ENCODE results near the gene CD300H. TPM values are rescaled to one million over a fixed set of nuclear protein-coding genes. Genes with fewer than 3 reads are reported as not detected.
"Not testable (repeated sequence)": the region's sequence is repeated elsewhere in the genome, so short reads cannot be mapped to it uniquely, and the experiment has no call there.

CD300H gene
- total RNA-seq, 1 experiment from 2014 or later: not detected

- no peak for DNase-seq (ENCODE audit: extremely low read depth, low read depth)
These were observed 38.7 kb downstream of the CD300H start for GRCh38 chr17:74528491-74529199.

GRCh38 chr17:74527756-74528155 is 39.6 kb downstream of the CD300H start:
- no peak for DNase-seq (ENCODE audit: extremely low read depth, low read depth)

- DNase-seq (ENCODE audit: extremely low read depth, low read depth): no peak
These were observed 40.2 kb downstream of the CD300H start for GRCh38 chr17:74527081-74527480.

GRCh38 chr17:74526681-74527080 is 40.6 kb downstream of the CD300H start:
- no peak for DNase-seq (ENCODE audit: extremely low read depth, low read depth)

- no peak for DNase-seq (ENCODE audit: extremely low read depth, low read depth)
These were observed 41.5 kb downstream of the CD300H start for GRCh38 chr17:74525781-74526288.

GRCh38 chr17:74525465-74525725 is 41.9 kb downstream of the CD300H start:
- no peak for DNase-seq (ENCODE audit: extremely low read depth, low read depth)

- DNase-seq (ENCODE audit: extremely low read depth, low read depth): no peak
These were observed 42.5 kb downstream of the CD300H start for GRCh38 chr17:74524653-74525464.

- no peak for DNase-seq (ENCODE audit: extremely low read depth, low read depth)
These were observed 44.0 kb downstream of the CD300H start for GRCh38 chr17:74523308-74523707.

- DNase-seq (ENCODE audit: extremely low read depth, low read depth): no peak
These were observed 44.8 kb downstream of the CD300H start for GRCh38 chr17:74522381-74523105.

GRCh38 chr17:74521701-74522201 is 45.6 kb downstream of the CD300H start:
- no peak for DNase-seq (ENCODE audit: extremely low read depth, low read depth)

GRCh38 chr17:74520790-74521480 is 46.4 kb downstream of the CD300H start:
- no peak for DNase-seq (ENCODE audit: extremely low read depth, low read depth)

- no peak for DNase-seq (ENCODE audit: extremely low read depth, low read depth)
These were observed 47.3 kb downstream of the CD300H start for GRCh38 chr17:74520016-74520434.

- not testable (repeated sequence) for DNase-seq (ENCODE audit: extremely low read depth, low read depth)
These were observed 48.8 kb downstream of the CD300H start for GRCh38 chr17:74518413-74518981.

GRCh38 chr17:74516561-74517328 is 50.6 kb downstream of the CD300H start:
- DNase-seq (ENCODE audit: extremely low read depth, low read depth): no peak

GRCh38 chr17:74515941-74516340 is 51.4 kb downstream of the CD300H start:
- DNase-seq (ENCODE audit: extremely low read depth, low read depth): no peak

- no peak for DNase-seq (ENCODE audit: extremely low read depth, low read depth)
These were observed 52.5 kb downstream of the CD300H start for GRCh38 chr17:74514632-74515334.

GRCh38 chr17:74513987-74514631 is 53.2 kb downstream of the CD300H start:
- DNase-seq (ENCODE audit: extremely low read depth, low read depth): peak; percentile 36

GRCh38 chr17:74512624-74513091 is 54.7 kb downstream of the CD300H start:
- no peak for DNase-seq (ENCODE audit: extremely low read depth, low read depth)
